Stimulated activated CD4-positive, alpha-beta T cell treated with anti-CD3 and anti-CD28 coated beads, Interleukin-1b, Interleukin-23, amount 100 ng/mL, for 24 hours (primary cell): ENCODE measurements around the gene KIAA1586.
A peak's percentile ranks its signal among the peaks of the same experiment; 100 is the strongest.
"Not testable (repeated sequence)": the region's sequence is repeated elsewhere in the genome, so short reads cannot be mapped to it uniquely, and the experiment has no call there.

ENCODE experiments used
- DNase-seq, 4 experiments: peaks; one replicate each; pipeline ENCODE4 v3.0.0-alpha.2; 2020; ENCODE audit warnings: low read depth in 4 of 4, low spot score in 1 of 4

KIAA1586 gene

GRCh38 chr6:57044568-57044967 is 1.9 kb upstream of the KIAA1586 start:
- DNase-seq = no peak

- DNase-seq = not testable (repeated sequence)
Measured at GRCh38 chr6:57047257-57047585, 728 bp downstream of the KIAA1586 start.

- DNase-seq = not testable (repeated sequence)
Measured at GRCh38 chr6:57047859-57048258, 1.4 kb downstream of the KIAA1586 start.

GRCh38 chr6:57048577-57048976 is 2.1 kb downstream of the KIAA1586 start:
- DNase-seq = no peak

- DNase-seq = no peak
Measured at GRCh38 chr6:57063847-57064246, 17.4 kb downstream of the KIAA1586 start.

- DNase-seq = no peak
Measured at GRCh38 chr6:57064809-57065208, 18.3 kb downstream of the KIAA1586 start.

GRCh38 chr6:57068061-57068460 is 21.6 kb downstream of the KIAA1586 start:
- DNase-seq = no peak

GRCh38 chr6:57069228-57069627 is 22.7 kb downstream of the KIAA1586 start:
- no peak for DNase-seq

GRCh38 chr6:57069920-57070331 is 23.4 kb downstream of the KIAA1586 start:
- no peak for DNase-seq

- DNase-seq = no peak
Measured at GRCh38 chr6:57072108-57072507, 25.6 kb downstream of the KIAA1586 start.

- DNase-seq = no peak
Measured at GRCh38 chr6:57074383-57074782, 27.9 kb downstream of the KIAA1586 start.

GRCh38 chr6:57075092-57075491 is 28.6 kb downstream of the KIAA1586 start:
- no peak for DNase-seq

- DNase-seq = no peak
Measured at GRCh38 chr6:57078531-57079207, 32.2 kb downstream of the KIAA1586 start.

GRCh38 chr6:57085471-57085870 is 39.0 kb downstream of the KIAA1586 start:
- no peak for DNase-seq

- no peak for DNase-seq
Measured at GRCh38 chr6:57086843-57087242, 40.4 kb downstream of the KIAA1586 start.

- no peak for DNase-seq
Measured at GRCh38 chr6:57087916-57088315, 41.4 kb downstream of the KIAA1586 start.

GRCh38 chr6:57089265-57089664 is 42.8 kb downstream of the KIAA1586 start:
- DNase-seq = no peak

GRCh38 chr6:57089687-57090457 is 43.4 kb downstream of the KIAA1586 start, which contains the start of gene ZNF451:
Gene ZNF451, plus strand, starts transcription at chr6:57090188. Its CDS starts 66 bp downstream, at chr6:57090254.
- DNase-seq = peak; percentile 86 to 96 (median 96)

GRCh38 chr6:57090458-57091067 is 44.1 kb downstream of the KIAA1586 start:
- not testable (repeated sequence) for DNase-seq

- not testable (repeated sequence) for DNase-seq
Measured at GRCh38 chr6:57091375-57091774, 44.9 kb downstream of the KIAA1586 start.

GRCh38 chr6:57094689-57095088 is 48.2 kb downstream of the KIAA1586 start:
- no peak for DNase-seq

GRCh38 chr6:57097596-57097995 is 51.1 kb downstream of the KIAA1586 start:
- DNase-seq = no peak
